NCI-H1930 (cell line): ENCODE data around the gene TOB1.

Source experiments
- DNase-seq, 2 experiments: peaks; one replicate each; lab custom pipeline; 2025; lab: John Stamatoyannopoulos, UW

The TOB1 gene

DNA sequence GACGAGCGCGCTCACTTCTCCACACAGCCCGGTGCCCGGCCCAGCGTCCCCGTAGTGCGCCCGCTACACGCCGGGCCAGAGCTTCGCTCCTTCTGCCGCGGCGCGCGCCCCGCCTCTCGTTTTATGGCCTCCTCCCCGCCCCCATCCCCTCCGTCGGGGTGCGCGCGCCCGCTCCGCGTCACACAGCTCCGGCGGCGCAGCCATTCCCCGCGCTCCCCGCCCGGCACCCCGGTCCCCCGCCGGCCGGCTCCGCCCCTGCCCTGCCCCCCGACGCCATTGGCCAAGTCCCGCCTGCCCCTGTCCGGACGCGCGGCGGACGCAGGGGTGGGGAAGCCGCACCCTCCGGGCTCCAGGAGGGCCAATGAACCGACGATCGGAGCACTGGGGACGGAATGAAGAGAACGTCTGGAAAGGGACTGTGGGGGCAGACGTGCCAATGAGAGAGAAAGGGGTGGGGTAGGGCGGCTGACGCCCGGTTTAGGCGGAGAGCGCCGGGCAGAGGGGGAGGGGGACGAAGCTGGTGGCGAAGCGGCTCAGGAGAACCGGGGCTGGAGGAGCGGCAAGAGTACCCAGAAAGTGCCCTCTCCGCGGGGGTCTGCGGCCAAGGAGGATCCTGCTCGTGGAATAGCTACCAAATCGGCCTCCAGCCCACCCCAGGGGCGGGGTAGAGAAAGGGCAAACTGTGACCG lies at the start of gene TOB1:
TSS of gene TOB1 (minus strand) at position 94 of the 689 bp plus-strand sequence. CDS start 2,337 bp downstream, outside the sequence.
- peak; percentile 93 to 96 for DNase-seq

DNA sequence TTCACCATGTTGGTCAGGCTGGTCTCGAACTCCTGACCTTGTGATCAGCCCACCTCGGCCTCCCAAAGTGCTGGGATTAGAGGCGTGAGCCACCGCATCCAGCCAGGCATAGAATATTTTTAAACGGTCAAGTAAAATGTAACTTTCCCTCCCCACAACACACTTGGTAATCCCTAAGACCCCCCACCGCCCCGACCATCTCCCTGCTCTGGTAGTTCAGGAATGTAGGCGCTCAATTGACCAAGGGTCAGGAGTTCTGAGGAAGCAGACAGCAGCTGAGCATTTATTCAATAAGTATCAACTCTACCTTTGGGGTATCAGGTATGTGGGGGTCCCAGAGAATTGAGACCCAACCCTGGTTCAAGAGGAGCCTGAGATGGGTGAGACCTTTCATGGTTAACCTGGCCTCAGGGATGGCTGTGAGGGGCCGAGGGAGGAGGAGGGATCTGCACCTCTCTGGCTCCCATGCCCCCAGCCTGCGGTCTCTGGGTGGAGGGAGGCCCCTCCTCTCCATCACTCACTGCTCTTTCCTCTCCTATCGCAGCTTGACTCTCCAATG lies 48.4 kb upstream of the TOB1 start:
- DNase-seq = no peak

DNA sequence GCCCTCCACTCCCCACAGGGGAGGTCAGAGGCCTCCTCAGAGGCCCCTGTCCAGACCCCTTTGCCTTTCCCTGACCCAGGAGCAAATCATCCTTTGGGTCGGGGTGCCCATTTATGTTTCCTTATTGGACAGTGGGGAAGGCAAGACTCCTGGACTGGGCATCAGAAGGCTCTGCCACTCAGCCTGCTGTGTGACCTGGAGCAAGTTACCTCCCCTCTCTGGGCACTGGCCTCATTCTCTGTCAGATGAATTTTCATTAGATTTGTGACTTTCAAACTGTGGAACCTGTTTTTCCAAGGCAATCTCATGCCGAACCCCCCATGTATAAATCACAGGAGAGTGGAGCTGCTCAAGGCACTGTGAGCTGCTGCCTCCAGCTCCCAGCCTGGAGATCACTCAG lies 47.0 kb upstream of the TOB1 start:
- DNase-seq = no peak

DNA sequence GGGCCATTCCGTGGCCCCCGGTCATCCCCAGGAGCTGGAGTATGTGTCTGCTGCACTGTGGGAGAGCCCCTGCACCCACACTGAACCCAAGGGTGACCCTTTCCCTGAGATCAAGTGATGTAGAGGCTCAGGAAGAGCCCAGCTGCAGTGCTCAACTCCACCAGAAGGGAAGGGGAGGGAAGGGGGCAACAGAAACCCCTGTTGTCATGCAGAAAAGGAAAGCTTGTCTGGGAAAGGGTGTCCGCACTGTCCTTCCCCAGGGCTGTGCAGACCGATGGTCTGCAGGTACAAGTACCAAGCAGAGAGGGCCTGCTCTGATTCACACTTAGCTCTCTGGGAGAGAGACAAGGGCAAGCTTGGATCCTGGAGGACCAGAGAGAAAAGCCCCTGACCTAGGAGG lies 45.7 kb upstream of the TOB1 start:
- no peak for DNase-seq

DNA sequence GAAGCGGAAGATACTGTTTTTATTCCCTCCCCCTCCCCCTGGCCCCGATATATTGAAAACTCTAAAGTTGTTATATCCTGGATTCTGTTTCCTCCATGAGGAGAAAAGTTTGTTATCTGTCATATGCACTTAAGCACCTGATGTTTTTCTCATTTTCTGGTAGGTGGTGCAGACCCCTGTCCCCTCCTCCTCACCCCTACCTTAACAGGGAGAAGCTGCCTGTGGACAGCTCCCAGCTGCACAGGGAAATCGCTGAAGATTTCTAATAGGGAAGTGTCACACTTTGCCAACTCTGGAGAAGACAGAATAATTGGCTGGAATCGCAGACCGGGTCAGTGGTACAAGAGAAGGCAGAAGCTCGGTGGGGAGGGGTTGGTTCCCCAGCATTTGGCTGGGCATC lies 45.3 kb upstream of the TOB1 start:
- DNase-seq = no peak

- DNase-seq = no peak
These were observed 43.8 kb upstream of the TOB1 start for GRCh38 chr17:50909765-50910605.

GRCh38 chr17:50908860-50909764 lies 43.0 kb upstream of the TOB1 start:
- no peak for DNase-seq

DNA sequence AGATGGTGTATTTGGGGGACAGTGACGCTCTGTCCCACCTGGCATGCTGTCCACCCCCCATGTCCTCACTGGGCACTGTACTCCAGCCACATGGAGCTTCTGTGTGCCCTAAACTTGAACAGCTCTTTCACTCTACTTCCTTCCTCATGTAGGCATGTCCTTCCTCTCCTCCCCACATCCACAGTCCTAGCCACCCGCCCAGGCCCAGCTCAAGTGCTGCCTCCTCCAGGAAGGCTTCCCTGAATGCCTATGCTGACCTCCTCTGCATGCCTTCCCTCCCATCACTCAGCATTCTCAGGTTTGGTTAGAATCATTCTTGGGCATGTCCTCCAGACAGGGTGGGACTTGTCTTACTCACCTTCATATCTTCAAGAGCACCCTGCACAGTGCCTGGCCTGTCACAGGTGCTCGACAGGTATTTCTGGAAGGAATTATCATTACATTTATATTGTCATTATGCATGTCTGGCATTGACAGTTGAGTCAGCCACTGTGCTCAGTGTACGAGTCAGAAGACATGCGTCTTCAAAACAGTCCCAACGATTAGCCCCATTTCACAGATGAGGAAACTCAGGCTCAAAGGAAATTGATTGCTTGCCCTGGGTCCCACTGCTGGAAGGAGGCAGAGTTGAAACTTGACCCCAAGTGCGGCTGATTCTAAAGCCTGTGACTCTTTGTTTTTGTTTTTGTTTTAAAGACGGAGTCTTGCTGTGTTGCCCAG lies 42.1 kb upstream of the TOB1 start:
- no peak for DNase-seq

- no peak for DNase-seq
These were observed 40.3 kb upstream of the TOB1 start for GRCh38 chr17:50906443-50906842.

DNA sequence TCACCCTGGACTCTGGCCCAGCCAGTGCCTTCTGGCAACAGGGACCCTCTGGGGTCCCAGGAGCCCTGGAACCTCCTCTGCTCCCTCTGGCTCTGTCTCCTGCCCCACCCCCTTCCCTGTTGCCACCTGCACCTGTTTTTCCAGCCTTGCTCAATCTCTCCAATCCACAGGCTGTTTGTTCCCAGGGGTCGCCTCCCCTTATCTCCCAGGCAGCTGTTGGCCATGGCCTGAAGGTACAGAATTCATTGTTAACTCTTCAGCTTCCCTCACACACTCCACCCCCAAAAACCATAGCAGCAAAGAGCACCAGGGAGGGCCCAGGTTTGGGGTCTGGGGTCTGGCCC lies 39.3 kb upstream of the TOB1 start:
- no peak for DNase-seq

- no peak for DNase-seq
These were observed 38.6 kb upstream of the TOB1 start for GRCh38 chr17:50904518-50905459.

DNA sequence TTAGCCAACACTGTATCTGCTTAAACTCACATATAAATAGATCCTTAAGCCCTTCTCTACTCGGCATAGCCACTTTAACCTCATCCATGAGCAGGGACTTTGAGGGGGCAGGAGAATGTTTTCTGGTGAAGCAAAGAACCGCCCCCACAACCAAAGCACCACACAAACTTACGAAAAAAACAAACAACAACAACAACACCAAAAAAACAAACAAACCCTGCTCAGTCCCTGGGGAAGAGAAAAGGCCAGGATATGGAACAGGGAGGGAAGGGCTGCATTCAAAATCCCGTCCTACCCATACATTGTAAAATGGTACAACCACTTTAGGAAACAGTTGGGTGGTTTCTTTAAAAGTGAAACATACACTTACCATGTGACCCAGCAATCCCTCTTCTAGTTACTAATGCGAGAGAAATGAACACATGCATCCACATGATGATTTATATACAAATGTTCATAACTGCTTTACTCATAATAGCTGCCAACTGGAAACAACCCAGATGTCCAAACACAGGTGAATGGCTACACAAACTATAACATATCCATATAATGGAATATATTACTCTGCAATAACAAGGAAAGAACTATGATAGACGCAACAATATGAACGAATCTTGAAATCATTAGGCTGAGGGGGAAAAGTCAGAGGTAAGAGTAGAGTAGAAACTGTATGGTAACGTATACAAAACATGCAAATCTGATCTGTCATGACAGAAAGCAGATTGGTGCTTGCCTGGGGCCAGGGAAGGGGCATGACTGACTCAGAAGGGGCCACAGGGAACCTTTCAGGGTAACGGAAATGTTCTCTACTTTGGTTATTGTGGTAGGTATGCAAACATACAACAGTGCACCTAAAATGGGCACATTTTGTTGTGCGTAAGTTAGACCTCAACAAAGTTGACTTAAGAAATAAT lies 37.7 kb upstream of the TOB1 start:
- no peak for DNase-seq

DNA sequence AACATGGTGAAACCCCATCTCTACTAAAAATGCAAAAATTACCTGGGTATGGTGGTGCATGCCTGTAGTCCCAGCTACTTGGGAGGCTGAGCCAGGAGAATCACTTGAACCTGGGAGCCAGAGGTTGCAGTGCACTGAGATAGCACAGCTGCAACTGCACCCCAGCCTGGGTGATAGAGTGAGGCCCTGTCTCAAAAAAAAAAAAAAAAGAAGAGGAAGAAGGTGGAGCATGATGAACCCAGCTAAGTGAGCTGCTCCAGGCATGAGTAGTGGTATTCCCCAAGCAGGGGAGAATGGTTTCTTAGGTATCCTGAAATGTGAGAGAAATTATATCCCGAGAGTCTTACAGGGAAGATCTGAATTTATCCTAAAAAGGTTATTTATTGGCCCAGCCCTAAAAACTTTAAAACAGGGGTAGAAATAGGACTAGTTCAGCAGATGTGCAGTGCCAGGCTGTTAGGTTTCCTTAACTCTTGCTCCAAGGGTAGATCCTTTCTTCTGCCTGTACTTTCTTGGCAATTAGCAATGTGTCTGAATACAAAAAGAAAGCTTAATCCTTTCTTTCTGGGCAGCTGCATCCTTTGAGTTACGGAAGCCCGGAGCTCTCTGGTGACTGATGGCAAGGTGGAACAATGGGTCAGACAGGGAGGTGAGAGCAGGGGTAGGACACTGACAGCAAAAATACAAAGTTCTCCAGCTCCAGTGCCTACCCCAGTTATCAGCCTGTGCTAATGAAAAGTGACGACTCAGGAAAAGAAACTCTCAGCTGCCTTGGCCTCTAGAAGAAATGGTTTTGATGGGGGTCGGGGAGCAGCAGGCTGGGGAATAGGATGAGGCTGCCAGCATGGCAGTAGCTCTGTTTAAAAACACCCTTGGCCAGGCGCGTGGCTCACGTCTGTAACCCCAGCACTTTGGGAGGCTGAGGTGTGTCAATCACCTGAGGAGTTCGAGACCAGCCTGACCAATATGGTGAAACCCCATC lies 36.5 kb upstream of the TOB1 start:
- no peak for DNase-seq

- no peak for DNase-seq
These were observed 34.3 kb upstream of the TOB1 start for GRCh38 chr17:50900383-50900892.

- DNase-seq = no peak
These were observed 33.6 kb upstream of the TOB1 start for GRCh38 chr17:50899559-50900319.

DNA sequence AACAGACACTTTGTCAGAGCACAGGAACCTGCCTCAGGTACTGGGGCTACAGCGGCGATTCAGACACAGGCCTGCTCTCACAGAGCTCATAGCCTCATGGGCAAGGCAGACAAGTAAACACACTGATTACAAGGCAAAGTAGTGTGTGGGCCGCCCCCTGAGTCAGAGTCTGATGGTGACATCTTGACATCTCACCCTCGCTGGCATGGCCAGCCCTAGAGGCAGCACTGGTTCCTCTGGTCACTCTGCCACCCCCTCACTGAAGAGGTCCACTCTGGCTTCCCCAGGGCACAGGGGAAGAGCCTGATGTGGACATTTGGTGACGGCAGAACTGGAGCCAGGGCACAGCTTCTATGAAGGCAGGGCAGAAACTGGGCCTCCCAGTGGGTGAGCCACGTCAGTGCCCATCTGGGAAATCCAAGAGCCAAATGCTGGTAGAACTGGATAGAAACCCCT lies 32.9 kb upstream of the TOB1 start:
- no peak for DNase-seq
